GM21515 (cell line): ENCODE results near the gene FAM98B.

Experiments
- ATAC-seq: cut with Tn5 transposase; IDR thresholded peaks from one replicate; pipeline ENCODE4 v1.9.1; 2021; ENCODE audit not compliant: unreplicated experiment

Gene FAM98B

GRCh38 chr15:38535491-38536200 is 81.7 kb downstream of the FAM98B start:
- ATAC-seq = no peak

DNA sequence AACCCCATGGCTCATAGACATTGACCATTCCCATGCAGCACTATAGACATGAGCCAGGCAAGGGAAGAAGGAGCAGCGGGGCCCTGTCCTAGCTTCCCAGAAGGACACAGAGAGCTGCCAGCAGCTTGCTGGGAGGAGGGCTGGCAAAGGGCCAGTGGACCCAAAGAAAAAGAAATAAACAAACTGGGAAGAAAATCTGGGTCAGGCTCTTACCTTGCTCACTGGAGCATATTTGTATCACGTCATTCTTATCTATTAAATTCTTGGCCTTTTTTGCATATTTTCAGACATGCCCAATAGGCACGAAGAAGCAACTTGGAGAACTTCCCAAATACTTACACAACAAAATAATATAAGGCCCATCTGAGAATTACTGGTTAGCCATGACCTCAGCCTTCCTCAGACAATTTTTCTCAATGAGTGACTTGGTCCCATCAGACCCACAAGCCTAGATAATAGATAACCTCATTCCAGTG is 82.3 kb downstream of the FAM98B start:
- no peak for ATAC-seq
